GM18858 (cell line): ENCODE results near the gene PSMG3.

Experiments
- ATAC-seq: cut with Tn5 transposase; IDR thresholded peaks from one replicate; pipeline ENCODE4 v1.9.1; 2021; ENCODE audit not compliant: unreplicated experiment

PSMG3 gene

GRCh38 chr7:1546909-1547776 lies 22.7 kb downstream of the PSMG3 start:
- no peak for ATAC-seq

GRCh38 chr7:1546274-1546908 lies 23.4 kb downstream of the PSMG3 start:
- no peak for ATAC-seq

GRCh38 chr7:1545417-1546246 lies 24.2 kb downstream of the PSMG3 start:
- ATAC-seq: no peak

- no peak for ATAC-seq
Observed at GRCh38 chr7:1544896-1545416, 24.9 kb downstream of the PSMG3 start.

- no peak for ATAC-seq
Observed at GRCh38 chr7:1544178-1544895, 25.5 kb downstream of the PSMG3 start.

GRCh38 chr7:1543826-1544177 lies 26.0 kb downstream of the PSMG3 start:
- ATAC-seq: no peak

- ATAC-seq: no peak
Observed at GRCh38 chr7:1542841-1543747, 26.7 kb downstream of the PSMG3 start.

- ATAC-seq: no peak
Observed at GRCh38 chr7:1542329-1542728, 27.5 kb downstream of the PSMG3 start.

- ATAC-seq: no peak
Observed at GRCh38 chr7:1541431-1542162, 28.2 kb downstream of the PSMG3 start.

GRCh38 chr7:1540776-1541271 lies 29.0 kb downstream of the PSMG3 start:
- ATAC-seq: no peak

- ATAC-seq: no peak
Observed at GRCh38 chr7:1539882-1540775, 29.7 kb downstream of the PSMG3 start.

GRCh38 chr7:1539181-1539881 lies 30.5 kb downstream of the PSMG3 start:
- no peak for ATAC-seq

- ATAC-seq: no peak
Observed at GRCh38 chr7:1538544-1539180, 31.2 kb downstream of the PSMG3 start.

GRCh38 chr7:1537535-1538412 lies 32.1 kb downstream of the PSMG3 start:
- no peak for ATAC-seq

GRCh38 chr7:1536743-1537534 lies 32.9 kb downstream of the PSMG3 start:
- no peak for ATAC-seq
